ENCODE data around the gene STAC. TPM values are rescaled to one million over a fixed set of nuclear protein-coding genes. Genes with fewer than 3 reads are reported as not detected.

The STAC gene
- total RNA-seq, 1 experiment from 2014 or later: not detected

GRCh38 chr3:36580716-36581115, 200.4 kb downstream of the STAC start:
- POLR2A ChIA-PET: no interaction called here
- no peak overlapping the region for H3K4me3 Mint-ChIP-seq (ENCODE audit: unreplicated experiment)

DNA sequence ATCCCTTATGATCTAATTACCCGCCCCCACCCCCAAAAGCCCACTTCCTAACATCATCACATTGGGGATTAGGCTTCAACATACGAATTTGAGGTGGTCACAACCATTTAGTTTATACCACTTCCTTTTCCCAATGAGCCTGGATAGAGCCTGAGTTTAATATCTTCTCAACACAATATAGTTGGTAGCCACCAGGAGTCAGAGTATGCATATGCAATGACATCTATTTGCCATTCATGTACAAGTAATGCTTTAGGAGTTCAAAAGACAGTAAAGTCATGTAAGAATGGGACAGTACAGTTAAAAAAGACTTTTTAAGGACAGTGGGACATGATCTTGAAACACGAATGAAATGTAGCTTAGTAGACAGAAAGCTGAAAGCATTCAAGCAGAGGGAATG, 211.7 kb downstream of the STAC start:
- BruUV-seq (replicated peaks): no TSS peak
- no peaks in the 10 kb centered on the region for H3K4me1 ChIP-seq
- CTCF ChIA-PET: no interaction called here
- H3K36me3 ChIP-seq (ENCODE audit: control insufficient read depth, insufficient read depth, low read length): no peaks in the 10 kb centered on the region
- no peak overlapping the region for H3K4me3 ChIP-seq (ENCODE audit: low read depth, low read length)
- Mint-ChIP-seq H3K4me1 (ENCODE audit: low read depth, unreplicated experiment) (no peaks in the 10 kb centered on the region), H3K27me3 (ENCODE audit: insufficient read depth, unreplicated experiment) (no peaks in the 10 kb centered on the region), H3K36me3 (ENCODE audit: insufficient read depth, unreplicated experiment) (no peaks in the 10 kb centered on the region), H3K9me3 (ENCODE audit: unreplicated experiment) (peaks cover 11% of the 10 kb centered on the region), H3K27ac (ENCODE audit: unreplicated experiment) (no peak overlapping the region), H3K4me3 (ENCODE audit: unreplicated experiment) (no peak overlapping the region)
- TF ChIP-seq, protein P1, sequence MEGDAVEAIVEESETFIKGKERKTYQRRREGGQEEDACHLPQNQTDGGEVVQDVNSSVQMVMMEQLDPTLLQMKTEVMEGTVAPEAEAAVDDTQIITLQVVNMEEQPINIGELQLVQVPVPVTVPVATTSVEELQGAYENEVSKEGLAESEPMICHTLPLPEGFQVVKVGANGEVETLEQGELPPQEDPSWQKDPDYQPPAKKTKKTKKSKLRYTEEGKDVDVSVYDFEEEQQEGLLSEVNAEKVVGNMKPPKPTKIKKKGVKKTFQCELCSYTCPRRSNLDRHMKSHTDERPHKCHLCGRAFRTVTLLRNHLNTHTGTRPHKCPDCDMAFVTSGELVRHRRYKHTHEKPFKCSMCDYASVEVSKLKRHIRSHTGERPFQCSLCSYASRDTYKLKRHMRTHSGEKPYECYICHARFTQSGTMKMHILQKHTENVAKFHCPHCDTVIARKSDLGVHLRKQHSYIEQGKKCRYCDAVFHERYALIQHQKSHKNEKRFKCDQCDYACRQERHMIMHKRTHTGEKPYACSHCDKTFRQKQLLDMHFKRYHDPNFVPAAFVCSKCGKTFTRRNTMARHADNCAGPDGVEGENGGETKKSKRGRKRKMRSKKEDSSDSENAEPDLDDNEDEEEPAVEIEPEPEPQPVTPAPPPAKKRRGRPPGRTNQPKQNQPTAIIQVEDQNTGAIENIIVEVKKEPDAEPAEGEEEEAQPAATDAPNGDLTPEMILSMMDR (IDR thresholded peaks at IDR 0.05; ENCODE audit: insufficient read depth in 1 of 2, low read depth in 1 of 2, low read length in 1 of 2, severe bottlenecking in 1 of 2, unreplicated experiment in 1 of 2): no peak
- H3K9me3 ChIP-seq: no peaks in the 10 kb centered on the region
- no peaks in the 10 kb centered on the region for H3K27me3 ChIP-seq (replicated peaks; ENCODE audit: control insufficient read depth, insufficient read depth, low read length)
- DNase-seq: no peak
- intact Hi-C loops (cut with micrococcal nuclease; ENCODE audit: unreplicated experiment): loop anchor here (1.0 kb wide), 1 partner anchor 109 kb away; no protein-coding TSS in a partner anchor
- POLR2A ChIA-PET: no interaction called here

More at GRCh38 chr3:36580716-36581115, 200.4 kb downstream of the STAC start:
- no peak for DNase-seq
- H3K4me1 Mint-ChIP-seq (ENCODE audit: low read depth, unreplicated experiment): no peaks in the 10 kb centered on the region
- intact Hi-C loops (cut with micrococcal nuclease; ENCODE audit: unreplicated experiment): no loop called here
- H3K36me3 ChIP-seq (ENCODE audit: control insufficient read depth, insufficient read depth, low read length): no peaks in the 10 kb centered on the region
- CTCF ChIA-PET: no interaction called here
- H3K9me3 Mint-ChIP-seq (ENCODE audit: unreplicated experiment): peaks cover 28% of the 10 kb centered on the region
- TF ChIP-seq, protein P1 (IDR thresholded peaks at IDR 0.05; ENCODE audit: insufficient read depth in 1 of 2, low read depth in 1 of 2, low read length in 1 of 2, severe bottlenecking in 1 of 2, unreplicated experiment in 1 of 2): no peak
- H3K27ac Mint-ChIP-seq (ENCODE audit: unreplicated experiment): no peak overlapping the region
- H3K27me3 ChIP-seq (replicated peaks; ENCODE audit: control insufficient read depth, insufficient read depth, low read length): no peaks in the 10 kb centered on the region
- H3K36me3 Mint-ChIP-seq (ENCODE audit: insufficient read depth, unreplicated experiment): no peaks in the 10 kb centered on the region
- no TSS peak for BruUV-seq (replicated peaks)
- peaks cover 6% of the 10 kb centered on the region for H3K9me3 ChIP-seq
- H3K4me1 ChIP-seq: no peaks in the 10 kb centered on the region
- no peak overlapping the region for H3K4me3 ChIP-seq (ENCODE audit: low read depth, low read length)
- H3K27me3 Mint-ChIP-seq (ENCODE audit: insufficient read depth, unreplicated experiment): no peaks in the 10 kb centered on the region

GRCh38 chr3:36595511-36595910, 215.2 kb downstream of the STAC start:
- POLR2A ChIA-PET: no interaction called here
- TF ChIP-seq, protein P1 (IDR thresholded peaks at IDR 0.05; ENCODE audit: insufficient read depth in 1 of 2, low read depth in 1 of 2, low read length in 1 of 2, severe bottlenecking in 1 of 2, unreplicated experiment in 1 of 2): no peak
- no TSS peak for BruUV-seq (replicated peaks)

More at GRCh38 chr3:36595511-36595910, 215.2 kb downstream of the STAC start:
- Mint-ChIP-seq H3K36me3 (ENCODE audit: insufficient read depth, unreplicated experiment) (no peaks in the 10 kb centered on the region), H3K27ac (ENCODE audit: unreplicated experiment) (no peak overlapping the region), H3K9me3 (ENCODE audit: unreplicated experiment) (no peaks in the 10 kb centered on the region), H3K4me3 (ENCODE audit: unreplicated experiment) (no peak overlapping the region), H3K27me3 (ENCODE audit: insufficient read depth, unreplicated experiment) (no peaks in the 10 kb centered on the region), H3K4me1 (ENCODE audit: low read depth, unreplicated experiment) (no peaks in the 10 kb centered on the region)
- no peak overlapping the region for H3K4me3 ChIP-seq (ENCODE audit: low read depth, low read length)
- intact Hi-C loops (cut with micrococcal nuclease; ENCODE audit: unreplicated experiment): no loop called here
- no peaks in the 10 kb centered on the region for H3K4me1 ChIP-seq
- H3K27me3 ChIP-seq (replicated peaks; ENCODE audit: control insufficient read depth, insufficient read depth, low read length): no peaks in the 10 kb centered on the region
- H3K36me3 ChIP-seq (ENCODE audit: control insufficient read depth, insufficient read depth, low read length): no peaks in the 10 kb centered on the region
- CTCF ChIA-PET: no interaction called here
- no peak for DNase-seq
- no peaks in the 10 kb centered on the region for H3K9me3 ChIP-seq

Data from Caco-2 (cell line).